Heart left ventricle (tissue), 16 donors: ENCODE data around the gene PTPRO. TPM values are rescaled to one million over a fixed set of nuclear protein-coding genes. Genes with fewer than 3 reads are reported as not detected.

Source experiments
- ATAC-seq, 4 donors: fragments of 200-7000 bp; cut with Tn5 transposase; one replicate each; pipeline ENCODE4 v1.9.1; 2020 to 2022; ENCODE audit warnings: moderate library complexity in 4 of 4, mild to moderate bottlenecking in 3 of 4, moderate number of reproducible peaks in 1 of 4
- DNase-seq, 5 donors: peaks; one replicate each; pipeline ENCODE4 v3.0.0-alpha.2; 2020
- H3K27ac ChIP-seq, 12 donors: fragments of 200-600 bp; sonication (generic) in 4 of 12; one replicate each; pipeline versions ENCODE4 v1.5.0 to v1.8.0; 2016 to 2022; ENCODE audit warnings: mild to moderate bottlenecking in 2 of 12
- H3K27me3 ChIP-seq, 9 donors: fragments of 200-600 bp; sonication (generic) in 2 of 9; one replicate each; pipeline versions ENCODE4 v1.5.1 to v1.8.0; 2016 to 2022; ENCODE audit warnings: mild to moderate bottlenecking in 3 of 9
- H3K36me3 ChIP-seq, 9 donors: fragments of 200-600 bp; sonication (generic) in 2 of 9; one replicate each; pipeline versions ENCODE4 v1.5.0 to v1.8.0; 2018 to 2022; ENCODE audit warnings: mild to moderate bottlenecking in 2 of 9
- H3K4me1 ChIP-seq, 12 donors: fragments of 200-600 bp; sonication (generic) in 4 of 12; one replicate each; pipeline versions ENCODE4 v1.5.0 to v1.8.0; 2016 to 2022; ENCODE audit warnings: mild to moderate bottlenecking in 3 of 12
- H3K4me3 ChIP-seq, 12 donors: fragments of 200-600 bp; sonication (generic) in 4 of 12; one replicate each; pipeline versions ENCODE4 v1.5.0 to v1.8.0; 2017 to 2022; ENCODE audit warnings: mild to moderate bottlenecking in 9 of 12, moderate library complexity in 4 of 12
- H3K9me3 ChIP-seq, 12 donors: fragments of 200-600 bp; sonication (generic) in 4 of 12; one replicate each; pipeline versions ENCODE4 v1.5.0 to v1.8.0; 2016 to 2022; ENCODE audit warnings: mild to moderate bottlenecking in 1 of 12
- POLR2A ChIP-seq, 2 donors: fragments of 450-650 bp; IDR thresholded peaks; one replicate each; pipeline ENCODE4 v1.6.1; 2017; ENCODE audit warnings: antibody characterized with exemption in 2 of 2, mild to moderate bottlenecking in 2 of 2, moderate library complexity in 2 of 2
- WGBS, 4 donors: extraction: QIAGEN DNeasy Blood & Tissue Kit in 2 of 4; methylation state at CpG; one replicate each; pipeline versions ENCODE4 v1.1.5 to v1.1.7; 2013 to 2018; 5-methylcytosine and 5-hydroxymethylcytosine counted together
- intact Hi-C, 10 donors: fragments of 100-400 bp; cut with DNase I; formaldehyde crosslinking; loops; one replicate each; pipeline versions ENCODE4 v1.11.1 to v1.14.2; 2022
- polyA plus RNA-seq, 2 donors: library from polyadenylated mRNA; stranded (reverse); fragments of 200-250 nt; gene quantifications; one replicate each; pipeline ENCODE4 v1.2.3, GENCODE V29; 2013
- total RNA-seq, 9 donors: library from RNA; depleted of rRNA in 2 of 9; stranded (reverse); fragments of >200 nt in 2 of 9; fragmentation: NEBNext Ultra II Directional in 3 of 9; extraction: Animal tissue kit (Norgen Biotek cat#: 25700) in 3 of 9; gene quantifications; one replicate each; pipeline versions ENCODE4 v1.1.0 to v1.2.4, GENCODE V29; 2016 to 2023
- TF ChIP-seq, protein P1 (sequence below), 12 donors: fragments of 200-600 bp; sonication (generic) in 4 of 12; IDR thresholded peaks; one replicate each; pipeline versions ENCODE4 v1.5.0 to v1.8.0; 2018 to 2022; ENCODE audit warnings: antibody characterized with exemption in 12 of 12, mild to moderate bottlenecking in 5 of 12
- donor health status: ischemic (EF 13 %, LVEDD 7.1; RV severe dilation, severe dysfunction).
- donor health status: healthy with polysubstance abuse.
- donor health status: DM: no; HTN: yes; CAD: no.
- donor health status: DM: no; HTN: no; CAD: no.
- donor health status: ischemic (EF 25% LVEDD 6.9; RV normal size, moderate dysfunction).
- donor health status: ischemic (EF 25% LVEDD 5.7; RV mildly dilated, moderate dysfunction).
- donor health status: healthy.
- donor health status: DM: yes; HTN: yes; CAD: no.
- donor health status: ischemic (EF 35%, LVEDD 5.7; RV mildly dilated, moderate dysfunction).
- donor health status: nonischemic (EF 11% LVEDD 7.7; RV severe dilation, severe dysfunction).
- donor health status: DM: yes; HTN: yes; CAD: no.
- donor health status: PGD.
- donor health status: ischemic (EF 29% LVEDD 5.4; RV normal size, mild dysfunction).
- donor health status: nonischemic (EF 23%, LVEDD 6.1; RV moderate dilation, normal function).

PTPRO gene
- total and polyA plus RNA-seq, 11 donors: 0.20 to 9.3 (median 0.57) TPM

DNA sequence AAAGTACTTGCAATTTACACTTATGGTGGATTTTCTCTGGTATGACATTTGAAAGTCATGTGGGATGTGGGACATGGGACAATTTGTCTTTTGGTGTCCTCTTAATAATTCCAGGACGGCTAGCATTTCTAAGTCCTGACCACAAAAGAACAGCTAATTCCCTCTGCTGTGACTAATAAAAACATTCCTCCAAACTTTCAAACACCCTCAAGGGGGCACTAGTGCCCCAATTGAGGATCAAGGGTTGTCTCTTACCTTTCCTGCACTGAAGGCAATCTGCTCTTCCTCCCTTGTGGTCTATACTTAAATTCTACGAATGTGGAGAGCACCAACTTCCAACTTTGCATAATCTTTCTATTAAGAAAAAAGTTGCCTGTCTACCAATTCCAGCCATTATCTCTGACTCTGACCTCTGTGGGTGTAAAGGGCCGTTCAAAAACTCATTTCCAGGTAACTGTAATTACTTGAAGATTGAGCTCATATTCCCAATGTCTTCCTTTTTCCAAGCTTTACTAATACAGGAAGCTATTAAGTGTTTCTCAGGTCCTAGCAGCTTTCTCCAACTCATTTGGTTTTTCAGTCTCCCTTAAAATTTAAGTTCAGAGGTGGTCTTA is 210.2 kb downstream of the PTPRO start:
- Histone ChIP-seq H3K36me3 (no peaks in the 10 kb centered on the region), H3K4me3 (no peak overlapping the region), H3K27me3 (no peaks in the 10 kb centered on the region), H3K27ac (no peak overlapping the region), H3K4me1 (peaks cover 0 to 26% (median 0%) of the 10 kb centered on the region in 12 donors), H3K9me3 (peaks cover 0 to 14% (median 2%) of the 10 kb centered on the region in 12 donors)
- ATAC-seq: peak in 3 of 4 donors; percentile 54 to 69 (median 57)
- no peak for TF ChIP-seq POLR2A (IDR thresholded peaks at IDR 0.05)
- TF ChIP-seq, protein P1, sequence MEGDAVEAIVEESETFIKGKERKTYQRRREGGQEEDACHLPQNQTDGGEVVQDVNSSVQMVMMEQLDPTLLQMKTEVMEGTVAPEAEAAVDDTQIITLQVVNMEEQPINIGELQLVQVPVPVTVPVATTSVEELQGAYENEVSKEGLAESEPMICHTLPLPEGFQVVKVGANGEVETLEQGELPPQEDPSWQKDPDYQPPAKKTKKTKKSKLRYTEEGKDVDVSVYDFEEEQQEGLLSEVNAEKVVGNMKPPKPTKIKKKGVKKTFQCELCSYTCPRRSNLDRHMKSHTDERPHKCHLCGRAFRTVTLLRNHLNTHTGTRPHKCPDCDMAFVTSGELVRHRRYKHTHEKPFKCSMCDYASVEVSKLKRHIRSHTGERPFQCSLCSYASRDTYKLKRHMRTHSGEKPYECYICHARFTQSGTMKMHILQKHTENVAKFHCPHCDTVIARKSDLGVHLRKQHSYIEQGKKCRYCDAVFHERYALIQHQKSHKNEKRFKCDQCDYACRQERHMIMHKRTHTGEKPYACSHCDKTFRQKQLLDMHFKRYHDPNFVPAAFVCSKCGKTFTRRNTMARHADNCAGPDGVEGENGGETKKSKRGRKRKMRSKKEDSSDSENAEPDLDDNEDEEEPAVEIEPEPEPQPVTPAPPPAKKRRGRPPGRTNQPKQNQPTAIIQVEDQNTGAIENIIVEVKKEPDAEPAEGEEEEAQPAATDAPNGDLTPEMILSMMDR (IDR thresholded peaks at IDR 0.05): peak in 11 of 12 donors; percentile 25 to 58 (median 38)
- 38 to 48% (median 43%) methylated on average over 3 of the region's 3 CpGs for WGBS, 4 donors
- DNase-seq: no peak
- intact Hi-C loops: loop anchor here in 7 of 10 donors (2.0 to 10.0 kb wide), 5 partner anchors 45 to 325 kb away; no protein-coding TSS in a partner anchor

DNA sequence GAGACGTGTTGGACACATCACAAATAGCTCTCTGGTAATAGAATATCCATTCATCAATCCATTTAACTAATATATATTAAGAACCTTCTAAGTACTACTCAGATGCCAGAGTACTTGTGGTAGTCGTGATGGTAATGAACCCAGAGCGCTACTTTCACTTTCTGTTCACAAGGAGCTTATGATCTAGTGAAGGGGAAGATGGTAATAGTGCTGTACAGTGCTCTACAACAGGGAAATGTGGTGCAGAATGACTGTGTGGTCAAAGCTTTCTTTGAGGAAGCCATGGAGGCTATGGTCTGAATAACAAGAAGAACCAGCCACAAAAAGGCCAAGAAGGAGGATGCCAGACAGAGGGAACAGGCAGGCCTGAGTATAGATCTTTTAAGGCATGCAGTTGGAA is 212.0 kb downstream of the PTPRO start:
- H3K36me3 ChIP-seq: no peaks in the 10 kb centered on the region
- H3K4me1 ChIP-seq: peaks cover 0 to 26% (median 0%) of the 10 kb centered on the region in 12 donors
- H3K9me3 ChIP-seq: peaks cover 0 to 4% (median 0%) of the 10 kb centered on the region in 12 donors
- ATAC-seq (peak in 3 of 4 donors; percentile 39 to 69 (median 39)), DNase-seq (no peak)
- intact Hi-C loops: loop anchor here in 7 of 10 donors (5.0 to 10.0 kb wide), 4 partner anchors 43 to 323 kb away; no protein-coding TSS in a partner anchor
- 73 to 77% (median 75%) methylated on average over 3 of the region's 3 CpGs for WGBS, 4 donors
- TF ChIP-seq POLR2A (IDR thresholded peaks at IDR 0.05): no peak
- TF ChIP-seq, protein P1 (IDR thresholded peaks at IDR 0.05): no peak
- H3K27ac ChIP-seq: peak overlapping the region in 2 of 12 donors; percentile 3 to 81
- no peaks in the 10 kb centered on the region for H3K27me3 ChIP-seq
- H3K4me3 ChIP-seq: peak overlapping the region in 1 of 12 donors; percentile 10

- Histone ChIP-seq H3K27me3 (no peaks in the 10 kb centered on the region), H3K4me1 (peaks cover 0 to 26% (median 0%) of the 10 kb centered on the region in 12 donors), H3K36me3 (no peaks in the 10 kb centered on the region), H3K27ac (peak overlapping the region in 4 of 12 donors; percentile 18 to 81 (median 40)), H3K9me3 (no peaks in the 10 kb centered on the region), H3K4me3 (peak overlapping the region in 1 of 12 donors; percentile 10)
- DNase-seq: no peak
- no peak for TF ChIP-seq POLR2A (IDR thresholded peaks at IDR 0.05)
- TF ChIP-seq, protein P1 (IDR thresholded peaks at IDR 0.05): no peak
- no peak for ATAC-seq
- intact Hi-C loops: loop anchor here in 8 of 10 donors (5.0 to 10.0 kb wide), 4 partner anchors 42 to 322 kb away; no protein-coding TSS in a partner anchor
- 85 to 93% (median 90%) methylated on average over 5 of the region's 5 CpGs for WGBS, 4 donors
These were observed 212.6 kb downstream of the PTPRO start for GRCh38 chr12:15534874-15535273.

DNA sequence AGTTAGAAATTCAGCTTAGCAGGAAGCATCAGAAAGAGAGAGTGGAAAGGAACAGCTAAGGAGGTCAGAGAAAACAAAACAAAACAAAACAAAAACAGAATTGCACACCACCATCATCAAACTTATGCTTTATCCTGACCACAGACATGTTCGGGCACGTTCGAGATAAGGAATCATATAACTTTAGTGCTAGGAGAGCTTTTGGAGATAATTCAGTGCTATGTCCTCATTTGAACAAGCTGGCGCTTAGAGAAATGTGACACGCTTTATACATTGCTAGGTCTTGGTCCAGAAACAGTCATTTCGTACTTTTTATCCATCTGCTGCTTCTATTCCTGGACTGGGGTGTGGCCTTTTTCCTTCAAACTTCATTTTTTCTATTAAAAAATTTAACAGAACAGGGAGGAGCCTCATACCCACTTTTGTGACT is 213.1 kb downstream of the PTPRO start:
- peaks cover 0 to 26% (median 0%) of the 10 kb centered on the region in 12 donors for H3K4me1 ChIP-seq
- H3K27ac ChIP-seq: peak overlapping the region in 5 of 12 donors; percentile 14 to 81 (median 37)
- TF ChIP-seq POLR2A (IDR thresholded peaks at IDR 0.05): no peak
- TF ChIP-seq, protein P1 (IDR thresholded peaks at IDR 0.05): no peak
- DNase-seq: no peak
- H3K4me3 ChIP-seq: peak overlapping the region in 1 of 12 donors; percentile 10
- no peaks in the 10 kb centered on the region for H3K27me3 ChIP-seq
- ATAC-seq: peak in 1 of 4 donors; percentile 48
- no peaks in the 10 kb centered on the region for H3K9me3 ChIP-seq
- intact Hi-C loops: loop anchor here in 2 of 10 donors (5.0 to 10.0 kb wide), 2 partner anchors 42 to 49 kb away; no protein-coding TSS in a partner anchor
- 69 to 71% (median 70%) methylated on average over 6 of the region's 6 CpGs for WGBS, 4 donors
- no peaks in the 10 kb centered on the region for H3K36me3 ChIP-seq
